ENCODE data around the gene DLG2.

DNA sequence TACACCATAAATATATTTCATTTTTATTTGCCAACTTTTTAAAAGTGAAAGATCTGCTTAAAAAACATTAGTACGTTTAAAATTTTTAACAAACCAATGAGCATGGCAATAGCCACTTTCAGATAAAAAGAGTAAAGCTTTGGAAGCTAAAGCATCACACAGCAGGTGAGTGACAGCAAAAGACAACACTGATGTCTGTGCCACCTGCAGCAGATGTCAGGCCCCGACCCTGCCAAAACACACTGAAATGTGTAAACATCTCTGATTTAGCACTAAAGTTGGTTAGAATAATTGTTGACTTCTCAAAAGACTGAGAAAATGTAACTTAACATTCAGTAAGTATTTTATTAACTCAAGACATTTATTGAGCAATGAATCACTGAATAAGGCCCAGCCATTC lies 232.9 kb downstream of the DLG2 start:
- TF ChIP-seq, protein P1, sequence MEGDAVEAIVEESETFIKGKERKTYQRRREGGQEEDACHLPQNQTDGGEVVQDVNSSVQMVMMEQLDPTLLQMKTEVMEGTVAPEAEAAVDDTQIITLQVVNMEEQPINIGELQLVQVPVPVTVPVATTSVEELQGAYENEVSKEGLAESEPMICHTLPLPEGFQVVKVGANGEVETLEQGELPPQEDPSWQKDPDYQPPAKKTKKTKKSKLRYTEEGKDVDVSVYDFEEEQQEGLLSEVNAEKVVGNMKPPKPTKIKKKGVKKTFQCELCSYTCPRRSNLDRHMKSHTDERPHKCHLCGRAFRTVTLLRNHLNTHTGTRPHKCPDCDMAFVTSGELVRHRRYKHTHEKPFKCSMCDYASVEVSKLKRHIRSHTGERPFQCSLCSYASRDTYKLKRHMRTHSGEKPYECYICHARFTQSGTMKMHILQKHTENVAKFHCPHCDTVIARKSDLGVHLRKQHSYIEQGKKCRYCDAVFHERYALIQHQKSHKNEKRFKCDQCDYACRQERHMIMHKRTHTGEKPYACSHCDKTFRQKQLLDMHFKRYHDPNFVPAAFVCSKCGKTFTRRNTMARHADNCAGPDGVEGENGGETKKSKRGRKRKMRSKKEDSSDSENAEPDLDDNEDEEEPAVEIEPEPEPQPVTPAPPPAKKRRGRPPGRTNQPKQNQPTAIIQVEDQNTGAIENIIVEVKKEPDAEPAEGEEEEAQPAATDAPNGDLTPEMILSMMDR (conservative IDR thresholded peaks at IDR 0.05 in 1 of 2, IDR thresholded peaks at IDR 0.05 in 1 of 2; ENCODE audit: extremely low read depth in 1 of 2, insufficient read depth in 1 of 2, low read depth in 1 of 2, low read length in 2 of 2) = no peak
- TF ChIP-seq EZH2 (IDR thresholded peaks at IDR 0.05; ENCODE audit: borderline replicate concordance, low read length) = no peak
